Neural crest cell (in vitro differentiated cells): ENCODE measurements around the gene SHISA5. TPM values are rescaled to one million over a fixed set of nuclear protein-coding genes. Genes with fewer than 3 reads are reported as not detected.

ENCODE experiments used
- DNase-seq: peaks from one replicate; pipeline ENCODE4 v3.0.0; 2021; ENCODE audit warnings: low read depth, mixed read lengths, low spot score
- H3K27ac Mint-ChIP-seq: one replicate; pipeline ENCODE4 v1.8.0; 2021; ENCODE audit warnings: mild to moderate bottlenecking, mixed read lengths; ENCODE audit not compliant: unreplicated experiment
- H3K27me3 Mint-ChIP-seq: 2 replicates; pipeline ENCODE4 v1.8.0; 2021; ENCODE audit warnings: low read depth, mild to moderate bottlenecking, mixed read lengths
- H3K36me3 Mint-ChIP-seq: 2 replicates; pipeline ENCODE4 v1.8.0; 2021; ENCODE audit warnings: low read depth, mild to moderate bottlenecking, mixed read lengths
- H3K4me1 Mint-ChIP-seq: 2 replicates; pipeline ENCODE4 v1.8.0; 2021; ENCODE audit warnings: mixed read lengths
- H3K4me3 Mint-ChIP-seq: one replicate; pipeline ENCODE4 v1.8.0; 2021; ENCODE audit warnings: mild to moderate bottlenecking, mixed read lengths
- H3K9me3 Mint-ChIP-seq: 2 replicates; pipeline ENCODE4 v1.8.0; 2021; ENCODE audit warnings: mixed read lengths
- CTCF ChIP-seq: fragments of 200-600 bp; sonication (generic); conservative IDR thresholded peaks from 2 replicates; pipeline ENCODE4 v1.5.0; 2021; ENCODE audit warnings: antibody characterized with exemption, mild to moderate bottlenecking
- total RNA-seq: library from RNA; stranded (reverse); gene quantifications from 2 replicates; pipeline ENCODE4 v1.2.1, GENCODE V29; 2021

The SHISA5 gene
- total RNA-seq, 1 donor from 2014 or later: 117 TPM

GRCh38 chr3:48518638-48519276 is 14.8 kb upstream of the SHISA5 start:
- no peak overlapping the region for H3K4me3 Mint-ChIP-seq
- H3K9me3 Mint-ChIP-seq: no peaks in the 10 kb centered on the region
- H3K27me3 Mint-ChIP-seq: no peaks in the 10 kb centered on the region
- TF ChIP-seq CTCF: no peak
- no peak overlapping the region for H3K27ac Mint-ChIP-seq
- no peaks in the 10 kb centered on the region for H3K4me1 Mint-ChIP-seq
- H3K36me3 Mint-ChIP-seq: no peaks in the 10 kb centered on the region
- DNase-seq: no peak

DNA sequence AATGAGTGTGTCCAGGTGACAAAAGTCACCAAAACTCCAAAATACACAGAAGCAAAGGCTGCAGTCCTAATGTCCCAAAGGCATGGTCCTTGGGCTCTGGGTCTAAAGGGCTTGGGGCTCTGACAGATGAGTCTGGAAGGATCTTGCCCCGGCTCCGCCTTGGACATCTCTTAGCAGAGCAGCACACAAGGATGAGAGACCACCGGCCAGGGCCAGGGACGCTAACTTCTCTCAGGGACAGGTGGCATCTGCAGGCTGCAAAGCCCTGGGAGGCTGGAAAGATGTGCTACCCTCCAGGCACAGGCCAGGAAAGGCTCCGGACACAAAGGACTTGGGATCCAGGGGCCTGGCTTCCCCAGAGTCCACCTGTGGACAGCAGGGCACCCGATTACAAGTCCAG is 14.1 kb upstream of the SHISA5 start:
- no peaks in the 10 kb centered on the region for H3K4me1 Mint-ChIP-seq
- TF ChIP-seq CTCF: no peak
- no peaks in the 10 kb centered on the region for H3K9me3 Mint-ChIP-seq
- H3K27ac Mint-ChIP-seq: peak overlapping the region; percentile 50
- H3K4me3 Mint-ChIP-seq: no peak overlapping the region
- no peaks in the 10 kb centered on the region for H3K27me3 Mint-ChIP-seq
- no peak for DNase-seq
- H3K36me3 Mint-ChIP-seq: no peaks in the 10 kb centered on the region

- no peak for DNase-seq
- Mint-ChIP-seq H3K9me3 (no peaks in the 10 kb centered on the region), H3K27ac (no peak overlapping the region), H3K4me3 (no peak overlapping the region), H3K4me1 (no peaks in the 10 kb centered on the region), H3K27me3 (no peaks in the 10 kb centered on the region), H3K36me3 (no peaks in the 10 kb centered on the region)
- no peak for TF ChIP-seq CTCF
Measured at GRCh38 chr3:48516571-48516970, 12.6 kb upstream of the SHISA5 start.

DNA sequence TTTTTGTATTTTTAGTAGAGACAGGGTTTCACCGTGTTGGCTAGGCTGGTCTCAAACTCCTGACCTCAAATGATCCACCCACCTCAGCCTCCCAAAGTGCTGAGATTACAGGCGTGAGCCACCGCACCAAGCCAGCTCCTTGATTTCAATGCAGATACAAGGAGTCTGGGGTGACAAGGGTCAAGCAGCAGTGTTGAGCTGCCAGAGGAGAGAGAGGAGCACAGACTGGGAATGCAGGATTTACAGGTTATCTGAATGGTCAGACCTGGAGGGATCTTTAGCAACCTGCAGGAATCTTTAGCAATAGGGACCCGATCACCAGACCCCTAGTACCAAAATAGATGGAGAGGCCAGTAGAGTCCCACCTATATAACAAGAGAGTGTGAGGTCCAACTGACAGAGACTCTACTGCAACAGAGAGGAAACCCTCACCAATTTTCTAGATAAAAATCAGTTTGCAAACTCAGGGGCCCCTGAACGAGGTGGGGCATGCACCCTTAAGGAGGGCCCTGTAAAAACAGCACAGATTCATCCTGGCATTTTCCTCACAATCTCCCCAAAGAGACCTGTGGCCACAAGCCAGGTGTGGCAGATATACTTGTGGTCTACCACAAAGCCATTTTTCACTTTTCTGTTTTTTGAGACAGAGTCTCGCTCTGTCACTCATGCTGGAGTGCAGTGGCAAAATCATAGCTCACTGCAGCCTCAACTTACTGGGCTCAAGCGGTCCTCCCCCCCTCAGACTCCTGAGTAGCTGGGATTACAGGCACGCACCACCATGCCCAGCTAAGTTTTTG is 10.7 kb upstream of the SHISA5 start:
- H3K27me3 Mint-ChIP-seq: no peaks in the 10 kb centered on the region
- H3K27ac Mint-ChIP-seq: no peak overlapping the region
- H3K36me3 Mint-ChIP-seq: no peaks in the 10 kb centered on the region
- no peak for TF ChIP-seq CTCF
- no peaks in the 10 kb centered on the region for H3K9me3 Mint-ChIP-seq
- DNase-seq: no peak
- H3K4me3 Mint-ChIP-seq: no peak overlapping the region
- H3K4me1 Mint-ChIP-seq: peaks cover 6% of the 10 kb centered on the region

GRCh38 chr3:48511551-48511950 is 7.6 kb upstream of the SHISA5 start:
- Mint-ChIP-seq H3K4me1 (peaks cover 6% of the 10 kb centered on the region), H3K4me3 (peak overlapping the region; percentile 64), H3K36me3 (no peaks in the 10 kb centered on the region), H3K9me3 (no peaks in the 10 kb centered on the region), H3K27ac (peak overlapping the region; percentile 73), H3K27me3 (no peaks in the 10 kb centered on the region)
- no peak for DNase-seq
- no peak for TF ChIP-seq CTCF
